NCI-H1092 treated with DMSO at 0.1 percent for 48 hours (cell line): ENCODE measurements around the gene CCBE1.
A peak's percentile ranks its signal among the peaks of the same experiment; 100 is the strongest.
"Not testable (repeated sequence)": the region's sequence is repeated elsewhere in the genome, so short reads cannot be mapped to it uniquely, and the experiment has no call there.

Source experiments
- DNase-seq: peaks from one replicate; lab custom pipeline; 2025; lab: John Stamatoyannopoulos, UW

The CCBE1 gene

GRCh38 chr18:59656373-59656887 is 40.8 kb downstream of the CCBE1 start:
- no peak for DNase-seq

DNA sequence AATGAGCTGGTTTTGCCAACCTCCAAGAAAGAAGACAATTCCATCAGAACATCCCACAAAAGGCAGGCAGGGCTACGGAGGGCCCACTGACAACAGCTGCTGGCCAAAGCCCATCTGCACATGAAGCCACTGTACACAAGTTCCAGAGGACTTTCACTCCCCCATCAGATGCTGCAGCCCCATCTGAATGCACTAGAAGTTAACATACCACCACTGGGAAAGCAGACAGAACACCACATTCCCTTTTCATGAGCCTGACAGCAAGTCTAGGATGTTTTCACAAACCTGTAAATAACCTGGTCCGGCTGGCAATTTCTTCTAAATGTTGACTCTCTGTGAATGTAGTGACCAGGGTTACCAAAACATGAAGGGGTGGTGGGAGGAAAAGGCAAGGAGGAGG is 41.5 kb downstream of the CCBE1 start:
- DNase-seq, result no peak

DNA sequence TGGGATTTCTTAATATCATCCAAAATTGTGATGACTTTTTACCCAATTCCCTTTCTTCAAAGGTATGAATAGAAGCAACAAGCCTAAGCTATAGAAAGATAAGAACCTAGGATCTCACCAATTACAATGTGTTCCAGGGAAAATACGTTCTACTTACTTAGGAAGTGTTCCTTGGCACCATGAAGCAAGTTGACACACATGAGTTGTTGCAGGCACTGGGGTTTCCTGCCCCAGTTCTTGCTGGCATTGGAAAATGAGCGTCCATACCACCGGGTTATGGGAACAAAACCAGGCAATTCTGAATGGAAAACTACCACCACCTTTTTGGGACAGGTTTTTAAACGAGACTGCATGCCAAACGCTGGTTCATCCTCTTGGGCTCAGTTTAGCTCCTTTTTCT is 46.2 kb downstream of the CCBE1 start:
- DNase-seq, result no peak

- no peak for DNase-seq
Observed at GRCh38 chr18:59650266-59650820, 46.9 kb downstream of the CCBE1 start.

DNA sequence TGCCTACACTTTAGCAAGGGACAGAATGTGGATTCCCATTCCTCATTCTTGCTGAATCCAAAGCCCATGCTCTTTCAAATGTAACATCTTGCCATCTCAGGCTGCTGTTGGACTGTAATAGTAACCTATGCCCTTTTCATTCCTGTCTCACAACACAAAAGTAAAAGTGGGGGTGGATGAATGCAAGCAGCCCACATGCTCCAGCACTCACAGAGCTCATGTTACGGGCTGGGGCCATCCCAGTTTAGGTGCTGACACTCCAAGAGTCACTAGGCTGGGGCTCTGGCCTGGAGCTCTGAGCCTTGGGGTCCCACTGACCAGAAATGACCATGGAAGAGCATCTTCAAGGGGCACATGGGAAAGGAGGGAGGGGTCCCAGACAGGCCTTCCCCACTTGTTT is 47.6 kb downstream of the CCBE1 start:
- no peak for DNase-seq

DNA sequence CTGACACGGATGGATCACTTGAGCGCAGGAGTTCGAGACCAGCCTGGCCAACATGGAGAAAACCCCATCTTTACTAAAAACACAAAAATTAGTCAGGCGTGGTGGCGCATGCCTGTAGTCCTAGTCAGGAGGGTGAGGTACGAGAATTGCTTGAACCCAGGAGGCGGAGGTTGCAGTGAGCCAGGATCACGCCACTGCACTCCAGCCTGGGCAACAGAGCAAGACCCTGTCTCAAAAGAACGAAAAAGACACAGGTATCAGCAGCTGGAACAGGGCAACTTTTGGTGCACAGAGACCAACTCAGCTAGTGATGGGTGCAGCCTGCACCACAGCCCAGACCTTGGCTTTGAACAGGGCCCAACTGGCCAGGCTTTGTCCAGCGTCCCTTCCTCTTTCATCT is 48.8 kb downstream of the CCBE1 start:
- DNase-seq, result not testable (repeated sequence)

GRCh38 chr18:59646963-59647307 is 50.3 kb downstream of the CCBE1 start:
- DNase-seq, result no peak

DNA sequence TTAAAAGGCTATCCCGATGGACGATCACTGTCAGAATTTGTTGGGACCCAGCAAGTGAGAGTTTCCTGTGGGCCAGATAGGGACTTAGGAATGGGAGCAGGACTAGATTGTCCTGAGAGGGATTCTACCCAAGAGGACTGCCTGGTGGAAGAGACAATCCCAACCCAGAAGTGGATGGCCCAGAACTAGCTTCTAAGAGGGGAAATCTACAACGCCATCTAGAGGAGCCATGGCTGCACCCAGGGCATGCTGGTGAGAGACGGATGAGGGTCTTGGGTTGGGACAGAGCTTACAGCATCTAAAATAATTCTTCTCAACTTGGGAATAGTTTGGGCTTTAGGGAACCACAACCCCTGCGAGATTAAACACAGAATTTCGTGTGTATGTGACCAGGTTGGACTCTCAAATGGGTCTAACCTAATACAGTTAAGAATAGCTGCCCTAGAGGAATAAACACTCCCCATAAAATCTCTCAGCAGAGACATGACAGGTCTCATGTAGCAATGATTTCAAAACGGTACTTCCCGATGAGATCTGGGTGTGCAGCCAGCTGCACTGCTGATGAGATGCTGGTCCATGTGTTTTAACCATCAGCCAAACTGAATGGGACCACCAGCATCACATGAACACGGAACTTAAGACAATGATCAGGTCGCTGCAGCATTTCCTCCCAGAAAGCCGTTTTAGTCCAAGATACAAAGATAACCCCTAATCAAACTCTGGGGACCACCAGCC is 50.8 kb downstream of the CCBE1 start:
- no peak for DNase-seq

DNA sequence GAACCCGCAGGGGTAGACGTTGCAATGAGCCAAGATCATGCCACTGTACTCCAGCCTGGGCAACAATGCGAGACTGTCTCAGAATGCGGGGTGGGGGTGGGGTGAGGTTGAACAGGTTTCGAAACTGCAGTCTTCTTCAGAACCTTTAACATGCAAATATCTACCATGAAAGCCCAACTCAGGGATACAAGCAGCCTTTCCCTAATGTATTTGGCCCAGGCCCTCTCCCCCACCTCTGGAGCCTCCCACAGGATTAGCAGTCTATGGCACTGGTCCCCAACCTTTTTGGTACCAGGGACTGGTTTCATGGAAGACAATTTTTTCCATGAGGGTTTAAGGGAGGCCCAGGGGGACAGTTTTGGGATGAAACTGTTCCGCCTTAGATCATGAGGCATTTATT is 53.5 kb downstream of the CCBE1 start:
- no peak for DNase-seq

DNA sequence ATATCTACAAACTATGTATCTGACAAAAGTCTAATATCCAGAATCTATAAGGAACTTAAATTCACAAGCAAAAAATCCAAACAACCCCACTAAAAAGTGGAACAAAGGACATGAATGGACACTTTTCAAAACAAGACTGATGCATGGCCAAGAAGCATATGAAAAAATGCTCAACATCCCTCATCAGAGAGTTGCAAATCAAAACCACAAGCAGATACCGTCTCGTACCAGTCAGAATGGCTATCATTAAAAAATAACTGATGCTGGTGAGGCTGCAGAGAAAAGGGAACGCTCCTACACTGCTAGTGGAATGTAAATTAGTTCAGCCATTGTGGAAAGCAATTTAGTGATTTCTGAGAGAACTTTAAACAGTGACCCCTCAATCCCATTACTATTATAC is 56.5 kb downstream of the CCBE1 start:
- no peak for DNase-seq

DNA sequence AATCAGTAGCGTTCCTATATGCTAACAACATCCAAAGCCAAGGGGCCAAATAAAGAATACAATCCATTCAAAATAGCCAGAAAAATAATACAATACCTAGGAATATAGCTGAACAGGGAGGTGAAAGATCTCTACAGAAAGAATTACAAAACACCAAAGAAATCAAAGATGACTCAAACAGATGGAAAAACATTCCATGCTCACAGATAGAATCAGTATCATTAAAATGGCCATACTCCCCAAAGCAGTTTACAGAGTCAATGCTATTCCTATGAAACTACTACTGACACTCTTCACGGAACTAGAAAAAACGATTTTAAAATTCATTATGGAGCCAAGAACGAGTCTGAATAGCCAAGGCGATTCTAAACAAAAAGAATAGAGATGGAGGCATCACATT is 57.4 kb downstream of the CCBE1 start:
- no peak for DNase-seq

GRCh38 chr18:59639136-59639535 is 58.1 kb downstream of the CCBE1 start:
- no peak for DNase-seq

GRCh38 chr18:59633961-59634485 is 63.2 kb downstream of the CCBE1 start:
- no peak for DNase-seq

DNA sequence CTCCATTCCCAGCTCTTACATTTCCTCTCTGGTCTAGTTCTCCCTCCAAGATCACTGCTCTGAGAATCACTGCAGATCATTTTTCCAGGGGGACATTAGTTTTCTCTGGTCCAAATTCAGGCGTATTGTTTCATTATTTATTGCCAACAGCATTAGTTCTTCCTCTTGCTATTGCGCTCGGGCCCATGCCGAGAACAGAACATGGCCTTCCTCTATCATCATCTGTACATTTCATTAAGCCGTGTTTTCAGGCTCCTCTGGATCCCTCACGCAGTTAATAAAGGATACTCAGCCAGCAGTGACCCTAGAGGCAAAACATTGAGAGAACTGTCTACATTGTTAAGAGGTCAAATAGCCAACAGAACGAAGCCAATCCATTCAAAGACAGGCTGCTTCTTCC is 63.9 kb downstream of the CCBE1 start:
- no peak for DNase-seq

DNA sequence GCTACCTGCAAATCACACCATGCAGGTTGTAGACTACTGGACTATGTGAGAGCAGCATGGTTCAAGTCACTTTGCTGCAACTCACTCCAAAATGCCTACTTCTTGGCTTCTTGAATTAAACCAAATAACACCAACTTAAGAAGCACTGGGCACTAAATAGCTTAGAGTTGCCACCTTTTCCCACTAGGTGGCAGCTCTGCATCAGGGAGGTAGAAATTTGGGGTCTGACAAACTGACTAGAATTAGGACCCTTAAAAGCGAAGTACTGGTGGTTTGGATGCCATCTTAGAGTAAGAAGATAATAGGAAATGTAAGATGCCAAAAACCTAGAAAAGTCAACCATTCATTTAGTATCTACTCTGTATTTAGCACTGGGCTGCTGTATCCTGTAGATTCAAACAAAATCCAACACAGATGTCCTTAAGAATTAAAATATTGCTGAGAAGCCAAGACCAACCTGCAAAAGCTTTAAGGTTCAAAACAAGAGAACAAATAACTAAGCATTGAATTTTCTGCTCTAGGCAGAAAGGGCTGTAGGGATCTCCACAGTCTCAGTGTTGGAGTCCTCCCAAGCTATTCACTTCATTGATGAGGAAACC is 65.5 kb downstream of the CCBE1 start:
- peak; percentile 44 for DNase-seq

GRCh38 chr18:59629894-59630293 is 67.3 kb downstream of the CCBE1 start:
- no peak for DNase-seq

GRCh38 chr18:59628995-59629394 is 68.2 kb downstream of the CCBE1 start:
- no peak for DNase-seq

DNA sequence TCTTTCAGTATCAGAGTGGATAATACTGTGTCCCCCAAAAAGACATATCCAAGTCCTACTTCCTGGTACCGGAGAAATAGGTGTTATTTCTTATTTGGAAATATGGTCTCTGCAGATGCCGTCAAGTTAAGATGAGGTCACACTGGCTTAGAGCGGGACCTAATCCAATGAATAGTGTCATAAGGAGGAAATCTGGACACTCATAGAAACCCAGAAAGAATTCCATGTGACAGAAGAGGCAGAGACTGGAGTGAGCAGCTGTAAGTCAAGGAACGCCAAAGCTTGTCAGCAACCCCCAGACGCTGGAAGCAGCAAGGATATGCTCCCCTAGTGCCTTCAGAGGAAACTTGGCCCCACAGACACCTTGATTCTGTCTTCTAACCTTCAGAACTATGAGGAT is 69.8 kb downstream of the CCBE1 start:
- no peak for DNase-seq

DNA sequence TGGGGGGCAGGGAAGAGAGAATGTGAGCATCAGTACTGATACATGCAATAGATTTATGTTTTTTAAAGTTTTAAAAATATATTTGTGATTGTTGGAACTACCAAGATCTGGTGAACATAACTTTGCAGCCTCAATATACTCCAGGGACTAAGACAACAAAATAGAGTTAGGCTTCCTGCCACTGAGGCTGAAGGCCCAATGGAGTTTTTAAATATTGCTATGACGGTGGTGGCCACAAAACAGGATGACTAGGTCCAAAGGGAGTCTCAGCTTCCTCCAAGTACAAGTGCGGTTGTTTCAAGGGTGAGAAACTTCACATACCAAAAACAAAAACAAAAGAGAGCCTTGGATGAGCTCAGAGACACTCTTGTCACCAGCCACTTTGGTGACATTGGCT is 72.9 kb downstream of the CCBE1 start:
- DNase-seq, result no peak

DNA sequence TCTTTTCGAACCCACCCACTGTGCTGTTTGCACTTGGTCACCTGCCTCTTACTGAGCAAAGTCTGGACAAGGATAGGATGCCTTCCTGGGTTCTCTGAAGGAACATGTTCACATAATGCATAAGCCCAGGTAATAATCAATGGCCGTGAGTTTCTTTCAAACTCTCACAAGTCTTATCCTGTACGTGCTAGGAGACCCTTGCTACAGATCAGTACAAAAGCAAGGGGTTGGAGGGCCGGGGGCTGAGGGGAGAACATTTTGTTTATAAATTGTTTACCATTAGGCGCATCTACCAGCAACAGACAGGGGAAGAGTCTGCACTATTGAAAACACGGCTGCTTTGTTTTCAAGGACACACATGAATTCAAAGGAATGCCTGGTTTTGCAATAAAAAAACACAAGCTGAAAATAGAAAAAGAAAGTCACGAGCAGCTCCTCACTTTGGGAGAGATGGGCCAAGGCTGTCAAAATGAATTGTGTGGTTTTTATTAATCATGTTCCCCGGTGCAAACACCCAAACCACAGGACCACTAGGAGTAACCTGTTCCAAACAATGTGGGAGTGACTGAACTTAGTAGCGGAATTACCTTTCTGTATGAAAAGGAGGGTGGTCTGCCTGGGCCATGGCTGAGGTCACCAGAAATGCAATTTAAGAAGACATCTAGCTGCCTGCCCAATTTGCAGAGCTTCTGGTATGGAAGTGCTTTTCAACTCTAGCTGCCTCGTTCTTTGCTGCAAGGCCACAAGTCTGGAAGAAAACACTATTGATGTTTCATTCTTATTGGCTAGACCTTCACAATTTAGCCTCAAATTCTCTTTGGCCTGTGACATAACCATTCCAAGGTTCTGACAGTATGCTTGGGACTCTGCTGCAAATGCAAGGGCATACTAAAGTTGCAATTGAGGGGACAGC is 73.5 kb downstream of the CCBE1 start:
- DNase-seq, result no peak

DNA sequence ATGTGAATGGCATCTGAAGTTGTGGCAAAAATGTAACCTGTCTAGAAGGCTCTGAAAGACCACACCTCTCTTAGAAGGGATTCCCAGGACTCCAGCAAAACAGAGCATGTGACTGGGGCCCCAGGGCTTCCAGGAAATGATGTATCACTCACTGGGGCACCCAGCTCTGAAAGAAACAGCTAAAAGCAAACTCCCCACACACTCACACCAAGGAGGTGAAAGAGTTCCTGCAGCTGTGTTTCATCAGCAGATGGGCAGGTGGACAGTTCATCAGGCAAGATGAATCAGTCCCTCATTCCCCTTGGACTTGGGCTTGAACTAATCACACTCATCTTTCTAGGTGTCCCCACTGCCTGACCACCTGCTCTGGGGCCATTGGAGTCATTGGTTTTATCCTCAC is 76.2 kb downstream of the CCBE1 start:
- DNase-seq, result no peak

DNA sequence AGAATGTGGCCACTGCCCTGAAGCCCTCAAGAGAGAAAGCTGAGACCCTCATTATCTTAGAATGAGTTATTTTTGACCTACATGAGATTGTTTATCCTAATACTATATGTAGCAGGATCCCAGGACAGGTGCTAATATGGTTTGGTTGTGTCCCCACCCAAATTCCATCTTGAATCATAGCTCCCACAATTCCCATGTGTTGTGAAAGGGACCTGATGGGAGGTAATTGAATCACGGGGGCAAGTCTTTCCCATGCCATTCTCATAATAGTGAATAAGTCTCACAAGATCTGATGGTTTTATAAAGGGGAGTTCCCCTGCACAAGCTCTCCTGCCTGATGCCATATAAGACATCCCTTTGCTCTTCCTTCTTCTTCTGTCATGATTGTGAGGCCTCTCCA is 76.8 kb downstream of the CCBE1 start:
- DNase-seq, result no peak
